Left kidney (tissue), 2 donors: Measurements from ENCODE around the gene NRXN3. TPM values are rescaled to one million over a fixed set of nuclear protein-coding genes. Genes with fewer than 3 reads are reported as not detected.
A peak's percentile ranks its signal among the peaks of the same experiment; 100 is the strongest.

Source experiments
- DNase-seq: peaks from one replicate; pipeline ENCODE4 v3.0.0-alpha.2; 2013
- polyA plus RNA-seq: library from polyadenylated mRNA; unstranded; fragments of 120-200 nt; gene quantifications from one replicate; pipeline ENCODE4 v1.2.1, GENCODE V29; 2013; ENCODE audit not compliant: insufficient read length

NRXN3 gene
- polyA plus RNA-seq, 1 donor, result 9.0 TPM

- DNase-seq, result no peak
Observed at GRCh38 chr14:78324353-78324752, 154.2 kb downstream of the NRXN3 start.

- no peak for DNase-seq
Observed at GRCh38 chr14:78325911-78326310, 155.7 kb downstream of the NRXN3 start.

DNA sequence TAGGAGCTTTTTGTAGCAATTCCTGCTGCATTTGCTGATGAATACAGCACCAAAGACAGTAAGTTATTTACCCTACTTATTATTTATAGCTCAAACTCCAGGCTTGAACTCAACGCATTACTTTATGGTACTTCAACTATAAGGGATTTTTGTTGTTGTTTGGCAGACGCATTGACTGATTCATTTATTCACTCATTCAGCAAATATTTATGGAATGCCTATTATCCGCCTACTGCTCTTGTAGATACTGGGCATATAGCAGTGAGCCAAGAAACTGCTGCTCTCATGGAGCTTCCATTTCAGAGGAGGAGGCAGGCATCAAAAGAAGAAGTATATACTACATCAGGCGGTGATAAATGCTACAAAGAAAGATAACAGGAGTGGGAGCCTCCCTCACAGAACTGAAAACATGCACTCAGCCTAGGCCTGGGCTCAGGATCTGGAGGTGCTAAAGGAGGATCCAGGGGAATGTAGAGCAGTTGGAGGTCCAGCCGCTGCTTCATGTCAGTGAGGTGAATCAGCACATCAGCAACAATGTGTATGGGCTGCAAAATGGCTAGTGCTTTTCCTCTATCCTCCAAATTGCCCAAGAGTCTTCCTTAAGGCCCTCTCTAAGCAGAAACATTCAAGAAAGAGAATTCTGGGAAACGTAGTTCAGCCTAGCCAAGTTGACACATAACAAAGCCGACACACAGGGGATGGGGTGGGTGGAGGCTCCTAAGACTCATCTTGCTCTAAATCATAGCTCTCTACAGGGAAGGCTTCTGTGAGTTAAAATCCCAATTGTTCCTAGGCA, 157.5 kb downstream of the NRXN3 start:
- no peak for DNase-seq

DNA sequence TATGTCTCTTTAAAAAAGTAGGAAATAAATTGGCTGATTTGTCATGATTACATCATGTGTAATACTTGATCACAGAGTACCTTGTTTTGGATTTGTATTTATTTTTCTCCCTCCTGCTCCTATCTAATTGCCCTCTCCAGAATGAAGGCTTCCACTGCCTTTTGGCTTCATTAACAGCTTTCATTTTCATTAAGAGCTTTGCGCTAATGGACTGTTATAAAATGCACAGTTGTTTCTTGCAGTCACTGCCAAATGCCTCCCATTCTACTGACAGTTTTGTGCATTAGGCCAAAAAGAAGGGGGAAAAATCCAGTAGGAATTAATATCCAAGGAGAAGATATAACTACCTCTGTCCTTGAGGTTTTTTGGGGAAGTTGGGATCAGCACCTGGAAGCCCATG, 159.2 kb downstream of the NRXN3 start:
- DNase-seq, result no peak

DNA sequence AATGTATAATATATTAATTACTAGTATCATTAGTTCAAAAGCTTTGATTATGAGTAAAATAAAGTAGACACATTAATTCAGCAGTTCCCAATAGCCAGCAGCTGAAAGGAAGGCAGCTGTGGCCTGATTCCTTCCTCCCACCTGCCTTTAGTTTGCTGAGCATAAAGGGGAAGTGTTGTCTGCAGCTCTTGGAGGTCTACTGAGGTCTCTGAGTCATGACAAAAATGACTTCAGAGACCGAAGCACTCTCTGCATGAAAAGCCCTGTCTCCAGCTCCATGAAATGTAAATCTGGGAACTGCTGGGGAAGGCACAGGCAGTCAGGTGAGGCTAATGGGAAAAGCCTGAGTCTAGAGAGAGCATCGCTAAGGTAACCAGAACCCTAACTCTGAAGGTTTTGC, 165.4 kb downstream of the NRXN3 start:
- no peak for DNase-seq

- DNase-seq, result no peak
Observed at GRCh38 chr14:78340250-78340649, 170.1 kb downstream of the NRXN3 start.

DNA sequence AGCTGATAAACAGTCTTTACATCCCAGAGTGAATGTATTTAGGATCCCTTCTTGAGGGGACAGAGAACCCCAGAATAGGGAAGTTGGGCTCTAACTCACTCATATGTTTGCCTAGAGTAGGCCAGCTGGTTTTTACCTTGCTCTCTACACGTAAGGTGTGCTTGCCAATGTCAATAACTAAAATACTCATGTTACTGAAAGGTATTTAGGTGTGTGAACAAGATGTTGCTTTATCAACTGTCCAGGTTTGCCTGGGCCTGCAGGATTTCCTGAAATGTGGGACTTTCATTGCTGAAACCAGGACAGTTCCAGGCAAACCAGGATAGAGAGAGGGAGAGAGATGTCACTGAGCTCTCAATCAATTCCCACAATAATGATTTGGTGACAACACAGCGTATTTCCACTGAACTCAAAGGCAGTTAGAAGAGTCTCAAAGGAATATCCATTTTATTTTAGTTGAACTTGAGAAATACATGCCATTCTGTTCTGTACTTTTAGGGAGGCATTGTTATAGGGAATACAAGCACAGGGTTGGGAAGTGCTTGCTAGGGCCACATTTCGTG, 171.7 kb downstream of the NRXN3 start:
- no peak for DNase-seq

DNA sequence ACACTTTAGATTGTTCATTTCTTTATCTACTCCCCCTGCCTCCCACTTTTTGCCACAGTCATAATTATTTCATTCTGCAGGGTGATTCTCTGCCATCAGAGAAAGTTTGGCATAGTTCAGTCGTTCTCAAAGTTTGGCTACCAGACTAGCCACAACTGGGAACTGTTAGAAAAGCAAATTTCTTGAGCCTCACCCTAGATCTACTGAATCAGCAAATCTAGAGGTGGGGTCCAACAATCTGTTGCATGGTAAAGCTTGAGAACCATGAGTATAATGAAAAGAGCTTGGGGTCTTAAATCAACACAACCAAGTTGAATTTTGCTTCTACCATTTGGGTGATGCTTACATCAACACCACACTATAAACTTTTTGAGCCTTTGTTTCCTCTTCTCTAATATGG, 172.7 kb downstream of the NRXN3 start:
- DNase-seq, result no peak

- no peak for DNase-seq
Observed at GRCh38 chr14:78344290-78344689, 174.1 kb downstream of the NRXN3 start.

GRCh38 chr14:78345131-78345744, 175.1 kb downstream of the NRXN3 start:
- no peak for DNase-seq

- DNase-seq, result no peak
Observed at GRCh38 chr14:78346747-78347146, 176.6 kb downstream of the NRXN3 start.

DNA sequence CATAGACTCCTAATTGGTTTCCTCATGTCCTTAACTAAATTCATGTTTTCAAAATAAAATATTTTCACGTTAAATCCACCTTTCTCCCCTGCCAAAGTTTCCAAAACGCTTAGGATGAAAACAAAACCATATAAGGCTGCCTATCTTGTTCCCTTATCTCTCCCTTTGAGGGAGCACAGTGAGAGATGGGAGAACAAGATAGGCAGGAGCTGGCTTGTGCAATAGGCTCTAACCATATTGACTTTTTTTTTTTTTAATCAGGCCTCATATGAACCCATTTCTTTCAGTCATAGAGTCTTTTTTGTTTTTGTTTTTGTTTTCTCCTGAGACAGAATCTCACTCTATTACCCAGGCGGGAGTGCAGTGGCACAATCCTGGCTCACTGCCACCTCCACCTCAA, 184.9 kb downstream of the NRXN3 start:
- no peak for DNase-seq

GRCh38 chr14:78356391-78356790, 186.2 kb downstream of the NRXN3 start:
- DNase-seq, result no peak

DNA sequence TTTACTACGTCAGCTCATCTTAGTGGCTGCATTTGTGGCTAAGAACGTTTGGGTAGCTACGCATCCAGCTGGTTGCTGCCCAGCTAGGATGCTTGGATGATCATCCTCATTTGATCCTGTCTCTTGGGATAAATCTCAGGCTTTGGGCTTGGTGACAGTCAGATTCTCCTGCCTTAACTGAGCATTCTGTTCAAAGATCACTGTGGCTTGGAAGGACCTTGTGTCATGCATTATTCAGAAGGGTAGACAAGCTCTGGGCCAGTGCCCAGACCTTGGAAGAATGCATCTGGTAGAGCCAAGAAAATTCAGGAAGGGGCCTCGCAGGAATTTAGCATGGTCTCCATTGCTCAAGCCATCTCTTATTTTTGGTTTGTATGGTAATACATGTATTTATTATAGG, 188.4 kb downstream of the NRXN3 start:
- no peak for DNase-seq

DNA sequence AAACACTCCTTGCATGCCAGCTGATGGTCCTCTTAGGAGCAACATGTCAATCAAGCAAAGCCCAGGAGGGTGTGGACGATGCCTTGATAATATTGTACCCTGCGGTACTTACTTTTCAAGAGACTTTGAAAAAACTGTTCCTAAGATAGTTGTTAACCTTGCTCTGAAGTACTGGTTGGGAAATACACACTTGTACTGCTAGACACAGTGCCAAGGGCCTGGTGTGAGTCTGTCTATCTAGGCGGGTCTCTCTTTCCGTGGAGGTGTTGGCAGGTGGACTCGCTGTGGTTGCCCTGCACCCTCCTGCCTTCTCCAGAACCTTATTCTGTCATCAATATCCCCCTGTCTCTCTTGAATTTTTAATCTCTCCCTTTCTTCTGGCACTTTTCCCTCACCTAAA, 189.4 kb downstream of the NRXN3 start:
- no peak for DNase-seq

- DNase-seq, result no peak
Observed at GRCh38 chr14:78363008-78363407, 192.8 kb downstream of the NRXN3 start.

GRCh38 chr14:78367355-78367754, 197.2 kb downstream of the NRXN3 start:
- no peak for DNase-seq

DNA sequence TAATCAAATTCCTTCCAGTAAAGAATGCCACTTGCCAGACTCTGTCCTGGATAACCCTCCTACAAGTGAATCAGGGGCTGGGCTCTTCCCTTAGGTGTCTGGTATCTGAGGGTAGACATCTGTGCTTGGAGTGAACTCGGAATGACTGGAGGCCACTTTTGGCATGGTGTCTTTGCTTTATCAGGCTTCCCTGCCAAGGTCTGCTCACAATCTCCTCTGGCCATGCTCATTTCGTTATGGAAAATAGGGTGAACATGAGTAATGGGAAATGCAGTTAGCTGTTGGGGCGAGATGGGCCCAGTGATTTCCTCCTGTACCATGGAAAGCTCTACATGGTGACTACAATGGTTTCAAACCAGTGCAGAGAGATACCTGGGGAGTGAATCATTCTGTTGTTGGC, 212.9 kb downstream of the NRXN3 start:
- no peak for DNase-seq

DNA sequence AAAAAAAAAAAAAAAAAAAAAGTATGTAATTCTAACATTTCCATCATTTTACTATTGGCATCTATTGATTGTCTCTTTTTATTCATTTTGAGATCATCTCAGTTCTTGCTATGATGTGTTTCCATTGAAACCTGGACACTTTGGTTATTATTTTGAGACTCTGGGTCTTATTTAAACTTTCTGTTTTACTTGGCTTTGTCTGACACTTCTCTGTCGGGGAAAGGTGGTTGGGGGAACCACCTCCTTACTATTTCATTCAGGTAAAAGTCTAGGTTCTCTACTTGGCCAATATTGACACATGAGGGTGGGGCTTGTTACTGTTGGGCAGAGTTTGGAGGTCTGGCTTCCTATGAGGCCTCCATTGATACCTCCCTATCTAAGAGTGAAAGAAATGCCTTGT, 228.0 kb downstream of the NRXN3 start:
- no peak for DNase-seq

- peak; percentile 59 for DNase-seq
Observed at GRCh38 chr14:78399316-78399889, 229.2 kb downstream of the NRXN3 start.

- DNase-seq, result no peak
Observed at GRCh38 chr14:78401866-78402265, 231.7 kb downstream of the NRXN3 start.

- no peak for DNase-seq
Observed at GRCh38 chr14:78403278-78403815, 233.2 kb downstream of the NRXN3 start.
